Endothelial cell of umbilical vein (primary cell): ENCODE measurements around the gene SELENBP1. TPM values are rescaled to one million over a fixed set of nuclear protein-coding genes. Genes with fewer than 3 reads are reported as not detected.

Experiments
- BruUV-seq: library from RNA; stranded (reverse); fragments of 400-500 nt; replicated peaks from 2 replicates; lab custom pipeline; 2021; lab: Mats Ljungman, UMichigan
- CTCF ChIA-PET: fragments of 300-600, 350-600 bp; sonication (Branson Sonifier 250); formaldehyde crosslinking; loops from one replicate; lab custom pipeline; 2021; ENCODE audit warnings: antibody characterized with exemption, inconsistent platforms; lab: Charles Lee
- POLR2A ChIA-PET: fragments of 300-600, 350-600 bp; sonication (Branson Sonifier 250); formaldehyde crosslinking; loops from one replicate; lab custom pipeline; 2021; ENCODE audit warnings: antibody characterized with exemption, inconsistent platforms; lab: Charles Lee
- DNase-seq: peaks from one replicate; pipeline ENCODE4 v3.0.0-alpha.2; 2011; ENCODE audit warnings: low read depth, low spot score
- FAIRE-seq: peaks from 2 replicates; lab custom pipeline; 2011; peaks lifted over from hg19 to GRCh38; lab: Jason Lieb, UNC
- H2AFZ ChIP-seq: 2 replicates; pipeline ENCODE4 v1.6.0; 2012; ENCODE audit warnings: low read depth, low read length, control low read depth, inconsistent platforms
- H3K27ac ChIP-seq: 2 replicates; pipeline ENCODE4 v1.5.1; 2011; ENCODE audit warnings: low read depth, mild to moderate bottlenecking, control low read depth, low read length, moderate library complexity; ENCODE audit not compliant: insufficient read depth
- H3K27me3 ChIP-seq, 2 experiments: 2 replicates each; pipeline versions ENCODE4 v1.6.0 to v1.6.1; 2011; ENCODE audit warnings: low read length in 2 of 2, mixed read lengths in 1 of 2; ENCODE audit not compliant: control insufficient read depth in 2 of 2, insufficient read depth in 2 of 2
- H3K36me3 ChIP-seq, 2 experiments: 2 replicates in 1 of 2; 3 replicates in 1 of 2; pipeline ENCODE4 v1.5.1; 2011; ENCODE audit warnings: low read length in 2 of 2, mild to moderate bottlenecking in 1 of 2, moderate library complexity in 1 of 2; ENCODE audit not compliant: control insufficient read depth in 2 of 2, insufficient read depth in 2 of 2; ENCODE audit errors: extremely low read depth in 1 of 2
- H3K4me1 ChIP-seq: 3 replicates; pipeline ENCODE4 v1.5.1; 2011; ENCODE audit warnings: mild to moderate bottlenecking, low read length; ENCODE audit not compliant: control insufficient read depth, insufficient read depth; ENCODE audit errors: extremely low read depth
- H3K4me2 ChIP-seq: 2 replicates; pipeline ENCODE4 v1.6.1; 2011; ENCODE audit warnings: low read length, control low read depth, mixed read lengths; ENCODE audit not compliant: insufficient read depth
- H3K4me3 ChIP-seq, 3 experiments: fragments of 200-600 bp in 1 of 3; sonication (generic), shearing (Covaris generic) in 1 of 3; replicated peaks in 1 of 3; 2 replicates each; pipeline ENCODE4 v1.5.1; 2011 to 2016; ENCODE audit warnings: control low read depth in 3 of 3, low read length in 3 of 3, mild to moderate bottlenecking in 2 of 3, inconsistent platforms in 1 of 3, low read depth in 1 of 3, moderate library complexity in 1 of 3; ENCODE audit not compliant: insufficient read depth in 1 of 3
- H3K79me2 ChIP-seq: 2 replicates; pipeline ENCODE4 v1.6.0; 2012; ENCODE audit warnings: low read length, inconsistent platforms; ENCODE audit not compliant: control insufficient read depth, insufficient read depth
- H3K9ac ChIP-seq: replicated peaks from 2 replicates; pipeline ENCODE3; 2011; ENCODE audit warnings: low read length, control low read depth; ENCODE audit not compliant: insufficient read depth; ENCODE audit errors: extremely low read depth
- H3K9me1 ChIP-seq: replicated peaks from 3 replicates; pipeline ENCODE4 v1.6.0; 2011; ENCODE audit warnings: mild to moderate bottlenecking, low read length; ENCODE audit not compliant: control insufficient read depth, insufficient read depth; ENCODE audit errors: extremely low read depth
- H3K9me3 ChIP-seq: replicated peaks from 2 replicates; pipeline ENCODE4 v1.5.1; 2012; ENCODE audit warnings: low read length, inconsistent platforms; ENCODE audit not compliant: control insufficient read depth, insufficient read depth
- H4K20me1 ChIP-seq: replicated peaks from 2 replicates; pipeline ENCODE3; 2011; ENCODE audit warnings: mild to moderate bottlenecking, low read length; ENCODE audit not compliant: control insufficient read depth, insufficient read depth; ENCODE audit errors: extremely low read depth
- EZH2 ChIP-seq: IDR thresholded peaks from 2 replicates; pipeline ENCODE4 v1.6.1; 2012; ENCODE audit warnings: borderline replicate concordance, low read depth, mild to moderate bottlenecking, moderate library complexity, low read length, inconsistent platforms; ENCODE audit not compliant: severe bottlenecking
- FOS ChIP-seq: IDR thresholded peaks from 2 replicates; pipeline ENCODE4 v1.6.1; 2011; ENCODE audit warnings: mild to moderate bottlenecking, low read length, moderate library complexity, borderline replicate concordance; ENCODE audit not compliant: insufficient read depth
- GATA2 ChIP-seq: IDR thresholded peaks from 2 replicates; pipeline ENCODE4 v1.7.0; 2011; ENCODE audit warnings: low read depth, mild to moderate bottlenecking, moderate library complexity, mixed read lengths, low read length; ENCODE audit not compliant: insufficient read length, insufficient read depth
- JUN ChIP-seq: IDR thresholded peaks from 2 replicates; pipeline ENCODE4 v1.6.1; 2011; ENCODE audit warnings: borderline replicate concordance, low read depth; ENCODE audit not compliant: insufficient read length, insufficient read depth
- MYC ChIP-seq: IDR thresholded peaks from one replicate; pipeline ENCODE4 v1.6.1; 2011; ENCODE audit warnings: mild to moderate bottlenecking, low read depth, low read length
- POLR2A ChIP-seq: IDR thresholded peaks from 2 replicates; pipeline ENCODE4 v1.6.1; 2012; ENCODE audit warnings: low read depth, mild to moderate bottlenecking, control low read depth, low read length
- POLR2AphosphoS5 ChIP-seq: IDR thresholded peaks from 2 replicates; pipeline ENCODE4 v1.6.1; 2012; ENCODE audit warnings: low read depth, mild to moderate bottlenecking, control low read depth, low read length, moderate library complexity; ENCODE audit not compliant: insufficient read depth
- dilution Hi-C: fragments of 300-500 bp; cut with MboI; formaldehyde crosslinking; loops from one replicate; pipeline ENCODE4 v1.15.0; 2019; ENCODE audit warnings: low sequenced_read_pairs; ENCODE audit not compliant: extremely low pct_ligation_motif_present
- intact Hi-C: fragments of 100-400 bp; cut with micrococcal nuclease; formaldehyde crosslinking; loops from one replicate; pipeline ENCODE4 v1.10.0; 2022
- polyA plus RNA-seq, 4 experiments: library from polyadenylated mRNA; depleted of rRNA in 3 of 4; stranded (reverse) in 3 of 4; unstranded in 1 of 4; fragments of >200 nt; gene quantifications; 2 replicates each; pipeline versions ENCODE4 v1.2.1 to v1.2.3, GENCODE V29; 2011 to 2012; ENCODE audit warnings: missing spikeins in 1 of 4
- total RNA-seq: library from RNA; stranded (reverse); gene quantifications from 2 replicates; pipeline ENCODE4 v1.2.3, GENCODE V29; 2021
- TF ChIP-seq, protein P1 (sequence below), 2 donors: IDR thresholded peaks; 1 replicate in 1 of 2; 2 replicates in 1 of 2; pipeline ENCODE4 v1.5.1; 2011; ENCODE audit warnings: low read length in 2 of 2, mild to moderate bottlenecking in 2 of 2, moderate library complexity in 2 of 2, control low read depth in 1 of 2, inconsistent platforms in 1 of 2, low read depth in 1 of 2; ENCODE audit not compliant: insufficient read depth in 1 of 2; ENCODE audit errors: extremely low read depth in 1 of 2
- TF ChIP-seq, protein P2 (sequence below): IDR thresholded peaks from 2 replicates; pipeline ENCODE4 v1.6.1; 2011; ENCODE audit not compliant: insufficient read depth, insufficient read length

Gene SELENBP1
- total and polyA plus RNA-seq, 2 donors (not counting 3 experiments of a cell fraction or from before 2014, with no cell fraction given), result 18.0 to 40.6 TPM

DNA sequence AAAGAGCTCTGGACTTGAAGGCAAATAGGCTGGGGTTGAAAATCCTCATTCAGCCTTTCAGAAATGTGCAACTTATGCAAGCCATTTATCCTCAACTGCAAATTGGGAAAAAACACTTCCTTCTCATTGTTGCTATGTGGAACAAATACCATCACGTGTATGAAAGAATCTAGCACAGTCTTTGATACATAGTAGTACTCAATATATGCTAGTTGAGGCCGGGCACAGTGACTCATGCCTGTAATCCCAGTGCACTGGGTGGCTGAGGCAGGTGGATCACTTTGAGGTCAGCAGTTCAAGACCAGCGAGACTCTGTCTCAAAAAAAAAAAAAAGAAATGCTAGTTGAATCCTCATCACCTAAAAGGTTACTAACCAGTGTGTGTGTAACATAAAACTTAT lies 53.5 kb downstream of the SELENBP1 start:
- intact Hi-C loops (no loop called here), dilution Hi-C loops (no loop called here)
- H3K79me2 ChIP-seq, result peaks cover 6% of the 10 kb centered on the region
- H3K27ac ChIP-seq, result no peak overlapping the region
- peaks cover 4 to 13% of the 10 kb centered on the region in 2 experiments for H3K36me3 ChIP-seq
- FAIRE-seq (no peak), DNase-seq (no peak)
- H3K4me2 ChIP-seq, result no peak overlapping the region
- H3K9me3 ChIP-seq, result no peaks in the 10 kb centered on the region
- ChIA-PET CTCF (interaction anchor here (2.5 to 3.8 kb wide), 2 partner anchors 18 to 21 kb away, joined by 10 to 25 read pairs; no protein-coding TSS in a partner anchor), POLR2A (no interaction called here)
- no peak overlapping the region for H2AFZ ChIP-seq
- peaks cover 8% of the 10 kb centered on the region for H3K4me1 ChIP-seq
- H3K9me1 ChIP-seq, result no peaks in the 10 kb centered on the region
- H4K20me1 ChIP-seq, result no peaks in the 10 kb centered on the region
- TF ChIP-seq JUN (no peak), POLR2A (no peak), MYC (no peak), EZH2 (no peak), GATA2 (no peak), POLR2AphosphoS5 (no peak), FOS (no peak)
- TF ChIP-seq, protein P1, sequence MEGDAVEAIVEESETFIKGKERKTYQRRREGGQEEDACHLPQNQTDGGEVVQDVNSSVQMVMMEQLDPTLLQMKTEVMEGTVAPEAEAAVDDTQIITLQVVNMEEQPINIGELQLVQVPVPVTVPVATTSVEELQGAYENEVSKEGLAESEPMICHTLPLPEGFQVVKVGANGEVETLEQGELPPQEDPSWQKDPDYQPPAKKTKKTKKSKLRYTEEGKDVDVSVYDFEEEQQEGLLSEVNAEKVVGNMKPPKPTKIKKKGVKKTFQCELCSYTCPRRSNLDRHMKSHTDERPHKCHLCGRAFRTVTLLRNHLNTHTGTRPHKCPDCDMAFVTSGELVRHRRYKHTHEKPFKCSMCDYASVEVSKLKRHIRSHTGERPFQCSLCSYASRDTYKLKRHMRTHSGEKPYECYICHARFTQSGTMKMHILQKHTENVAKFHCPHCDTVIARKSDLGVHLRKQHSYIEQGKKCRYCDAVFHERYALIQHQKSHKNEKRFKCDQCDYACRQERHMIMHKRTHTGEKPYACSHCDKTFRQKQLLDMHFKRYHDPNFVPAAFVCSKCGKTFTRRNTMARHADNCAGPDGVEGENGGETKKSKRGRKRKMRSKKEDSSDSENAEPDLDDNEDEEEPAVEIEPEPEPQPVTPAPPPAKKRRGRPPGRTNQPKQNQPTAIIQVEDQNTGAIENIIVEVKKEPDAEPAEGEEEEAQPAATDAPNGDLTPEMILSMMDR (IDR thresholded peaks at IDR 0.05; ENCODE audit: extremely low read depth in 1 of 2, insufficient read depth in 1 of 2, low read depth in 1 of 2, low read length in 2 of 2), result no peak
- TF ChIP-seq, protein P2, sequence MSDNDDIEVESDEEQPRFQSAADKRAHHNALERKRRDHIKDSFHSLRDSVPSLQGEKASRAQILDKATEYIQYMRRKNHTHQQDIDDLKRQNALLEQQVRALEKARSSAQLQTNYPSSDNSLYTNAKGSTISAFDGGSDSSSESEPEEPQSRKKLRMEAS, result no peak
- no peaks in the 10 kb centered on the region for H3K27me3 ChIP-seq
- BruUV-seq, result no TSS peak
- no peak overlapping the region for H3K4me3 ChIP-seq
- no peak overlapping the region for H3K9ac ChIP-seq
